Measurements from ENCODE around the gene DHDDS.

DHDDS gene

DNA sequence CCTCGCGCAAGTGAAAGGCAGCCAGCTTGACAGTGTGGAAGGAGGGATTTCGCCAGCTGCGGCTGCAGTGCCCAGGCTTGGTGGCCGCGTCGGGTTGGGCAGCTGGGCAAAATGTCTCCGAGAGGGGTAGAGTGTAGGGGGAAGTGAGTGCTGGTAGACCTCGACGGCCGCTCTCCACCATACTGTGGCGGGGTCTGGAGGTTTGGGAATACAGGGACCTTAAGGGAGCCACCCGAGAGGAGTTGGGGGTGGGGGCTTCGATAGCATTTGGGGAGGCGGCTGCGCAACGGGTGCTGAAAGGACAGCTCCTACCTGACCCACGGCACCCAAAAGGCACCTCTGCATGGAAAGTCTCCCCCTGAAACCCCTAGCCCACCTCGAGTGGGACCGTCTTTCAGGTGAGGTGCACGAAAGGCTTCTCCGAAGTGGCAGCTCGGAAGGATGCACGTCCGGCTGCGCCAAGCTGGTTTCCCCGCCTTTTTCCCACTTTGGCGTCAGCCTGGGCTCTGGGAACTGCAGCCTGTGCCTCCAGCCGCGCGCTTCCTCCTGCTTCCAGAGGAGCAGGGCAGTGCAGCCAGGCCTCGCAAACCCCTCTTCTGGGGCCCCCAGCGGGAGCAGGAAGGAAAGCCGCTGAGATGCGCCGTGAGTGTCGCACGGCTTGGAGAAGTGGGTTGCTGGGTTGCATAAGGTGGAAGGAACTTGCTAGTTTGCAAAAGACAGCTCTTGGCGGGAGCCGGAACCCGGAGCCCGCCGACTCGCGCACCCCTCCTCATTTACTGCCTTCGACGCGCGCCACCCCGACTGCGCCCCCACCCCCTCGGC is 39.6 kb downstream of the DHDDS start (continued):
- no peak for TF ChIP-seq ZNF133 (tag by site-specific recombination; IDR thresholded peaks at IDR 0.05)
- no peak; the same call in 1 of the 2 replicates for TF ChIP-seq ZNF391 (tag by site-specific recombination; IDR thresholded peaks at IDR 0.05; ENCODE audit: borderline replicate concordance, low read depth)
- TF ChIP-seq ZNF707 (tag by site-specific recombination; IDR thresholded peaks at IDR 0.05) = no peak
- TF ChIP-seq ZNF560 (tag by site-specific recombination; IDR thresholded peaks at IDR 0.05; ENCODE audit: borderline replicate concordance) = no peak
- no peak for TF ChIP-seq ZNF138 (tag by site-specific recombination; IDR thresholded peaks at IDR 0.05; ENCODE audit: borderline replicate concordance)
- TF ChIP-seq SALL2 (tag by site-specific recombination; IDR thresholded peaks at IDR 0.05; ENCODE audit: borderline replicate concordance) = no peak
- TF ChIP-seq ZNF140 (tag by site-specific recombination; IDR thresholded peaks at IDR 0.05) = no peak
- no peak for TF ChIP-seq ZNF843 (tag by site-specific recombination; IDR thresholded peaks at IDR 0.05)
- TF ChIP-seq, protein P1, sequence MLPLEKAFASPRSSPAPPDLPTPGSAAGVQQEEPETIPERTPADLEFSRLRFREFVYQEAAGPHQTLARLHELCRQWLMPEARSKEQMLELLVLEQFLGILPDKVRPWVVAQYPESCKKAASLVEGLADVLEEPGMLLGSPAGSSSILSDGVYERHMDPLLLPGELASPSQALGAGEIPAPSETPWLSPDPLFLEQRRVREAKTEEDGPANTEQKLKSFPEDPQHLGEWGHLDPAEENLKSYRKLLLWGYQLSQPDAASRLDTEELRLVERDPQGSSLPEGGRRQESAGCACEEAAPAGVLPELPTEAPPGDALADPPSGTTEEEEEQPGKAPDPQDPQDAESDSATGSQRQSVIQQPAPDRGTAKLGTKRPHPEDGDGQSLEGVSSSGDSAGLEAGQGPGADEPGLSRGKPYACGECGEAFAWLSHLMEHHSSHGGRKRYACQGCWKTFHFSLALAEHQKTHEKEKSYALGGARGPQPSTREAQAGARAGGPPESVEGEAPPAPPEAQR (tag by site-specific recombination; IDR thresholded peaks at IDR 0.05) = no peak
- TF ChIP-seq ZNF514 (tag by site-specific recombination; IDR thresholded peaks at IDR 0.05) = no peak
- TF ChIP-seq ZNF292 (tag by site-specific recombination; IDR thresholded peaks at IDR 0.05; ENCODE audit: borderline replicate concordance, low read depth) = no peak
- TF ChIP-seq ZNF433 (tag by site-specific recombination; IDR thresholded peaks at IDR 0.05; ENCODE audit: low read depth) = no peak
- no peak for TF ChIP-seq ZNF837 (tag by site-specific recombination; IDR thresholded peaks at IDR 0.05)
- TF ChIP-seq, protein P2, sequence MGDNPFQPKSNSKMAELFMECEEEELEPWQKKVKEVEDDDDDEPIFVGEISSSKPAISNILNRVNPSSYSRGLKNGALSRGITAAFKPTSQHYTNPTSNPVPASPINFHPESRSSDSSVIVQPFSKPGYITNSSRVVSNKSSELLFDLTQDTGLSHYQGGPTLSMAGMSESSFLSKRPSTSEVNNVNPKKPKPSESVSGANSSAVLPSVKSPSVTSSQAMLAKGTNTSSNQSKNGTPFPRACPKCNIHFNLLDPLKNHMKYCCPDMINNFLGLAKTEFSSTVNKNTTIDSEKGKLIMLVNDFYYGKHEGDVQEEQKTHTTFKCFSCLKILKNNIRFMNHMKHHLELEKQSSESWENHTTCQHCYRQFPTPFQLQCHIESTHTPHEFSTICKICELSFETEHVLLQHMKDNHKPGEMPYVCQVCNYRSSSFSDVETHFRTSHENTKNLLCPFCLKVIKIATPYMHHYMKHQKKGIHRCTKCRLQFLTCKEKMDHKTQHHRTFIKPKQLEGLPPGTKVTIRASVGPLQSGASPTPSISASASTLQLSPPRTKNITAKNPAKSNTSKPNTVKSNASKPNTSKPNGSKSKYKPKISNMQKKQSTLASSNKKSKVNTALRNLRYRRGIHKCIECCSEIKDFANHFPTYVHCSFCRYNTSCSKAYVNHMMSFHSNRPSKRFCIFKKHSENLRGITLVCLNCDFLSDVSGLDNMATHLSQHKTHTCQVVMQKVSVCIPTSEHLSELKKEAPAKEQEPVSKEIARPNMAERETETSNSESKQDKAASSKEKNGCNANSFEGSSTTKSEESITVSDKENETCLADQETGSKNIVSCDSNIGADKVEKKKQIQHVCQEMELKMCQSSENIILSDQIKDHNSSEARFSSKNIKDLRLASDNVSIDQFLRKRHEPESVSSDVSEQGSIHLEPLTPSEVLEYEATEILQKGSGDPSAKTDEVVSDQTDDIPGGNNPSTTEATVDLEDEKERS (tag by site-specific recombination; IDR thresholded peaks at IDR 0.05) = no peak
- TF ChIP-seq MZF1 (tag by site-specific recombination; IDR thresholded peaks at IDR 0.05; ENCODE audit: borderline replicate concordance) = no peak
- no peak for TF ChIP-seq ZNF561 (tag by site-specific recombination; IDR thresholded peaks at IDR 0.05; ENCODE audit: borderline replicate concordance)
- TF ChIP-seq ZNF629 (tag by site-specific recombination; IDR thresholded peaks at IDR 0.05) = peak; percentile 18
- no peak; the same call in 1 of the 2 replicates for TF ChIP-seq ZNF777 (tag by site-specific recombination; IDR thresholded peaks at IDR 0.05; ENCODE audit: borderline replicate concordance)
- TF ChIP-seq, protein P3, sequence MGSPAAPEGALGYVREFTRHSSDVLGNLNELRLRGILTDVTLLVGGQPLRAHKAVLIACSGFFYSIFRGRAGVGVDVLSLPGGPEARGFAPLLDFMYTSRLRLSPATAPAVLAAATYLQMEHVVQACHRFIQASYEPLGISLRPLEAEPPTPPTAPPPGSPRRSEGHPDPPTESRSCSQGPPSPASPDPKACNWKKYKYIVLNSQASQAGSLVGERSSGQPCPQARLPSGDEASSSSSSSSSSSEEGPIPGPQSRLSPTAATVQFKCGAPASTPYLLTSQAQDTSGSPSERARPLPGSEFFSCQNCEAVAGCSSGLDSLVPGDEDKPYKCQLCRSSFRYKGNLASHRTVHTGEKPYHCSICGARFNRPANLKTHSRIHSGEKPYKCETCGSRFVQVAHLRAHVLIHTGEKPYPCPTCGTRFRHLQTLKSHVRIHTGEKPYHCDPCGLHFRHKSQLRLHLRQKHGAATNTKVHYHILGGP (tag by site-specific recombination; IDR thresholded peaks at IDR 0.05) = no peak
- no peak for TF ChIP-seq ZNF157 (tag by site-specific recombination; IDR thresholded peaks at IDR 0.05)
- TF ChIP-seq ZNF654 (tag by site-specific recombination; IDR thresholded peaks at IDR 0.05; ENCODE audit: low read depth) = no peak
- TF ChIP-seq ZNF223 (tag by site-specific recombination; IDR thresholded peaks at IDR 0.05) = no peak
- TF ChIP-seq, protein P4, sequence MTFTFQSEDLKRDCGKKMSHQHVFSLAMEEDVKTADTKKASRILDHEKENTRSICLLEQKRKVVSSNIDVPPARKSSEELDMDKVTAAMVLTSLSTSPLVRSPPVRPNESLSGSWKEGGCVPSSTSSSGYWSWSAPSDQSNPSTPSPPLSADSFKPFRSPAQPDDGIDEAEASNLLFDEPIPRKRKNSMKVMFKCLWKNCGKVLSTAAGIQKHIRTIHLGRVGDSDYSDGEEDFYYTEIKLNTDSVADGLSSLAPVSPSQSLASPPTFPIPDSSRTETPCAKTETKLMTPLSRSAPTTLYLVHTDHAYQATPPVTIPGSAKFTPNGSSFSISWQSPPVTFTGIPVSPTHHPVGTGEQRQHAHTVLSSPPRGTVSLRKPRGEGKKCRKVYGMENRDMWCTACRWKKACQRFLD (tag by site-specific recombination; IDR thresholded peaks at IDR 0.05) = no peak
- TF ChIP-seq, protein P5, sequence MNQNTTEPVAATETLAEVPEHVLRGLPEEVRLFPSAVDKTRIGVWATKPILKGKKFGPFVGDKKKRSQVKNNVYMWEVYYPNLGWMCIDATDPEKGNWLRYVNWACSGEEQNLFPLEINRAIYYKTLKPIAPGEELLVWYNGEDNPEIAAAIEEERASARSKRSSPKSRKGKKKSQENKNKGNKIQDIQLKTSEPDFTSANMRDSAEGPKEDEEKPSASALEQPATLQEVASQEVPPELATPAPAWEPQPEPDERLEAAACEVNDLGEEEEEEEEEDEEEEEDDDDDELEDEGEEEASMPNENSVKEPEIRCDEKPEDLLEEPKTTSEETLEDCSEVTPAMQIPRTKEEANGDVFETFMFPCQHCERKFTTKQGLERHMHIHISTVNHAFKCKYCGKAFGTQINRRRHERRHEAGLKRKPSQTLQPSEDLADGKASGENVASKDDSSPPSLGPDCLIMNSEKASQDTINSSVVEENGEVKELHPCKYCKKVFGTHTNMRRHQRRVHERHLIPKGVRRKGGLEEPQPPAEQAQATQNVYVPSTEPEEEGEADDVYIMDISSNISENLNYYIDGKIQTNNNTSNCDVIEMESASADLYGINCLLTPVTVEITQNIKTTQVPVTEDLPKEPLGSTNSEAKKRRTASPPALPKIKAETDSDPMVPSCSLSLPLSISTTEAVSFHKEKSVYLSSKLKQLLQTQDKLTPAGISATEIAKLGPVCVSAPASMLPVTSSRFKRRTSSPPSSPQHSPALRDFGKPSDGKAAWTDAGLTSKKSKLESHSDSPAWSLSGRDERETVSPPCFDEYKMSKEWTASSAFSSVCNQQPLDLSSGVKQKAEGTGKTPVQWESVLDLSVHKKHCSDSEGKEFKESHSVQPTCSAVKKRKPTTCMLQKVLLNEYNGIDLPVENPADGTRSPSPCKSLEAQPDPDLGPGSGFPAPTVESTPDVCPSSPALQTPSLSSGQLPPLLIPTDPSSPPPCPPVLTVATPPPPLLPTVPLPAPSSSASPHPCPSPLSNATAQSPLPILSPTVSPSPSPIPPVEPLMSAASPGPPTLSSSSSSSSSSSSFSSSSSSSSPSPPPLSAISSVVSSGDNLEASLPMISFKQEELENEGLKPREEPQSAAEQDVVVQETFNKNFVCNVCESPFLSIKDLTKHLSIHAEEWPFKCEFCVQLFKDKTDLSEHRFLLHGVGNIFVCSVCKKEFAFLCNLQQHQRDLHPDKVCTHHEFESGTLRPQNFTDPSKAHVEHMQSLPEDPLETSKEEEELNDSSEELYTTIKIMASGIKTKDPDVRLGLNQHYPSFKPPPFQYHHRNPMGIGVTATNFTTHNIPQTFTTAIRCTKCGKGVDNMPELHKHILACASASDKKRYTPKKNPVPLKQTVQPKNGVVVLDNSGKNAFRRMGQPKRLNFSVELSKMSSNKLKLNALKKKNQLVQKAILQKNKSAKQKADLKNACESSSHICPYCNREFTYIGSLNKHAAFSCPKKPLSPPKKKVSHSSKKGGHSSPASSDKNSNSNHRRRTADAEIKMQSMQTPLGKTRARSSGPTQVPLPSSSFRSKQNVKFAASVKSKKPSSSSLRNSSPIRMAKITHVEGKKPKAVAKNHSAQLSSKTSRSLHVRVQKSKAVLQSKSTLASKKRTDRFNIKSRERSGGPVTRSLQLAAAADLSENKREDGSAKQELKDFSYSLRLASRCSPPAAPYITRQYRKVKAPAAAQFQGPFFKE (tag by site-specific recombination; IDR thresholded peaks at IDR 0.05; ENCODE audit: borderline replicate concordance) = no peak
- peak; percentile 79 for TF ChIP-seq ZBTB17 (tag by site-specific recombination; IDR thresholded peaks at IDR 0.05)
- no peak for TF ChIP-seq ZNF354C (tag by site-specific recombination; IDR thresholded peaks at IDR 0.05; ENCODE audit: borderline replicate concordance, low read depth)
- no peak for TF ChIP-seq ZNF174 (tag by site-specific recombination; IDR thresholded peaks at IDR 0.05)

All from HEK293 (cell line).